ENCODE measurements around the gene OSMR. TPM values are rescaled to one million over a fixed set of nuclear protein-coding genes. Genes with fewer than 3 reads are reported as not detected.

The OSMR gene
- total RNA-seq, 4 donors from 2014 or later = 32.5 to 52.6 (median 42.6) TPM

DNA sequence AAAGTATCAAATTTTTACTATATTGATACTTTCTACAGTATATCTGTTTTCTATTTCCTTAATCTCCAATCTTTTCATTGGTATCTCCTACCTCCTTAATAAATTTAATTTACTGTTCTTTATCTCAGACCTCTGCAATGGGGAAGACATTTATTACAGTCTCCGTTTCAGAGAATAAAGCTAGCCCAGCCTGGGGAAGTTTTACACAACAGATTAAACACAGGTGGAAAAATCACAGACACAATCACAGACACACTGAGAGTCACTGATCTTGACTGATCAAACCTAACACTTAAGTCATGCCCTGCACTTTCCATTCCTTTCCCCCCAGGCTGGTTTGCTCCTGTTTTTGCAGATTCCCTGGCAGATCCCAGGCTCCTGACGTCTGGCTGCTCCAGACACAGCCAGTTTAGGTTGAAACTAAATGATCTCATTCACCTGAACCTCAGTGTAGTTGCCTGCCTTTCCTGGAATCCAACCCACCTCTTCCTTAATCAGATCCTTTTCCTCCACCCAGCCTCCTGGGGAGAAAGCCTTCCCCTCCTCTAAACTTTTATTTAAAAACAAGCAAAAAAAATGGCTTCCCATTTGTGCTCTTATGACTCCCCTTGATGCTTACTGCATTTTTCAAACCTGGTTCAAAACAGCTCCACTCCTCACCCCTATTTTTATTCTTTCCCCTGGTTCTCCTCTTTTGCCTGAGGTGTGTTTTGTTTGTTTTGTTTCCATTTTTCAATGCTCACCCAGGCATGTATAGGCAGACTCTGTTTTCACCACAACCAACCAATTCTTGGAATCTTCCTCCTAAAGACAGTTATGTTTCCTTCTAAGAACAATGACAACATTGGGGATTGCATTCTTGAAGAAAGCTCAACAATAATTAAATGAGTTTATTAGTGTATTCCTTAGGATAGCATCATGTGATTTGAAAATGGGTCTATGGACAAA is 29.5 kb upstream of the OSMR start:
- H3K27me3 ChIP-seq = no peaks in the 10 kb centered on the region
- no peak for ATAC-seq
- H3K4me1 ChIP-seq = no peaks in the 10 kb centered on the region
- H3K4me3 ChIP-seq = no peak overlapping the region
- 62 to 100% methylated on average over 1 to 2 of the region's 2 CpGs for WGBS, 2 donors (ENCODE audit: low coverage in 1 of 2)
- TF ChIP-seq POLR2A (IDR thresholded peaks at IDR 0.05) (no peak), EP300 (IDR thresholded peaks at IDR 0.05) (no peak), POLR2AphosphoS5 (IDR thresholded peaks at IDR 0.05) (no peak)
- TF ChIP-seq, protein P1, sequence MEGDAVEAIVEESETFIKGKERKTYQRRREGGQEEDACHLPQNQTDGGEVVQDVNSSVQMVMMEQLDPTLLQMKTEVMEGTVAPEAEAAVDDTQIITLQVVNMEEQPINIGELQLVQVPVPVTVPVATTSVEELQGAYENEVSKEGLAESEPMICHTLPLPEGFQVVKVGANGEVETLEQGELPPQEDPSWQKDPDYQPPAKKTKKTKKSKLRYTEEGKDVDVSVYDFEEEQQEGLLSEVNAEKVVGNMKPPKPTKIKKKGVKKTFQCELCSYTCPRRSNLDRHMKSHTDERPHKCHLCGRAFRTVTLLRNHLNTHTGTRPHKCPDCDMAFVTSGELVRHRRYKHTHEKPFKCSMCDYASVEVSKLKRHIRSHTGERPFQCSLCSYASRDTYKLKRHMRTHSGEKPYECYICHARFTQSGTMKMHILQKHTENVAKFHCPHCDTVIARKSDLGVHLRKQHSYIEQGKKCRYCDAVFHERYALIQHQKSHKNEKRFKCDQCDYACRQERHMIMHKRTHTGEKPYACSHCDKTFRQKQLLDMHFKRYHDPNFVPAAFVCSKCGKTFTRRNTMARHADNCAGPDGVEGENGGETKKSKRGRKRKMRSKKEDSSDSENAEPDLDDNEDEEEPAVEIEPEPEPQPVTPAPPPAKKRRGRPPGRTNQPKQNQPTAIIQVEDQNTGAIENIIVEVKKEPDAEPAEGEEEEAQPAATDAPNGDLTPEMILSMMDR (IDR thresholded peaks at IDR 0.05) = no peak
- no peak overlapping the region for H3K27ac ChIP-seq
- H3K9me3 ChIP-seq = no peaks in the 10 kb centered on the region
- H3K36me3 ChIP-seq = no peaks in the 10 kb centered on the region

DNA sequence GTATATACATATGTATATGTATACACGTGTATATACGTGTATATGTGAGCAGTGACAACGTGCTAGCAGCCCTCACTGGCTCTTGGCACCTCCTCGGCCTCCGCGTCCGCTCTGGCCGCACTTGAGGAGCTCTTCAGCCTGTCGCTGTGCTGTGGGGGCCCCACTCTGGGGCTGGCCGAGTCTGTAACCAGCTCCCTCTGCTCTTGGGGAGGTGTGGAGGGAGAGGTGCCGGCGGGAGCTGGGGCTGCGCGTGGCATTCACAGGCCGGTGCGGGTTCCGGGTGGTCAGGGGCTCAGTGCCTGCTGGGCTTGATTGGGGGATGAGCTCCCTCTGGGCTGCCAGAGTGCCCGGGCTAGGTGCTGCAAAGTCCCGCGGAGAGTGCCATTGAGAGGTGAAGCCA is 24.1 kb upstream of the OSMR start:
- 90 to 98% methylated on average over 7 of the region's 20 CpGs for WGBS, 2 donors (ENCODE audit: low coverage in 1 of 2)
- ATAC-seq = no peak
- H3K36me3 ChIP-seq = peaks cover 0 to 15% of the 10 kb centered on the region in 2 donors

GRCh38 chr5:38823503-38823902 is 22.3 kb upstream of the OSMR start:
- H3K4me1 ChIP-seq = no peaks in the 10 kb centered on the region
- TF ChIP-seq EP300 (IDR thresholded peaks at IDR 0.05) = no peak
- no peak for TF ChIP-seq POLR2AphosphoS5 (IDR thresholded peaks at IDR 0.05)
- TF ChIP-seq POLR2A (IDR thresholded peaks at IDR 0.05) = no peak
- WGBS, 2 donors (ENCODE audit: low coverage in 1 of 2) = 86 to 98% methylated on average over 4 of the region's 4 CpGs
- no peaks in the 10 kb centered on the region for H3K27me3 ChIP-seq
- H3K36me3 ChIP-seq = peaks cover 0 to 24% of the 10 kb centered on the region in 2 donors
- no peak for ATAC-seq
- H3K4me3 ChIP-seq = no peak overlapping the region
- H3K9me3 ChIP-seq = no peaks in the 10 kb centered on the region
- no peak overlapping the region for H3K27ac ChIP-seq

More for the DNA sequence above, 24.1 kb upstream of the OSMR start:
- Histone ChIP-seq H3K27ac (no peak overlapping the region), H3K4me3 (no peak overlapping the region), H3K4me1 (no peaks in the 10 kb centered on the region), H3K27me3 (no peaks in the 10 kb centered on the region), H3K9me3 (no peaks in the 10 kb centered on the region)
- TF ChIP-seq, protein P1 (IDR thresholded peaks at IDR 0.05) = no peak
- no peak for TF ChIP-seq POLR2A (IDR thresholded peaks at IDR 0.05)

- Histone ChIP-seq H3K27me3 (no peaks in the 10 kb centered on the region), H3K9me3 (no peaks in the 10 kb centered on the region), H3K27ac (no peak overlapping the region), H3K4me1 (no peaks in the 10 kb centered on the region), H3K4me3 (no peak overlapping the region), H3K36me3 (peaks cover 0 to 24% of the 10 kb centered on the region in 2 donors)
- 84% methylated on average over 5 of the region's 5 CpGs for WGBS, 2 donors (ENCODE audit: low coverage in 1 of 2)
- ATAC-seq = no peak
- no peak for TF ChIP-seq POLR2A (IDR thresholded peaks at IDR 0.05)
- TF ChIP-seq EP300 (IDR thresholded peaks at IDR 0.05) = no peak
- no peak for TF ChIP-seq POLR2AphosphoS5 (IDR thresholded peaks at IDR 0.05)
- TF ChIP-seq, protein P1 (IDR thresholded peaks at IDR 0.05) = no peak
Measured at GRCh38 chr5:38824821-38825220, 21.0 kb upstream of the OSMR start.

- Histone ChIP-seq H3K27me3 (no peaks in the 10 kb centered on the region), H3K4me3 (no peak overlapping the region), H3K27ac (no peak overlapping the region), H3K9me3 (no peaks in the 10 kb centered on the region), H3K36me3 (peaks cover 0 to 24% of the 10 kb centered on the region in 2 donors), H3K4me1 (no peaks in the 10 kb centered on the region)
- TF ChIP-seq, protein P1 (IDR thresholded peaks at IDR 0.05) = no peak
- WGBS, 2 donors (ENCODE audit: low coverage in 1 of 2) = 75 to 79% methylated on average over 1 of the region's 1 CpG
- no peak for ATAC-seq
Measured at GRCh38 chr5:38825494-38825893, 20.3 kb upstream of the OSMR start.

All from gastroesophageal sphincter (tissue), 4 donors.